Activated CD4-positive, alpha-beta T cell treated with anti-CD3 and anti-CD28 coated beads, Interleukin-2, amount 10 ng/mL, durations not matched to agents 24 days and 14 days (primary cell): Measurements from ENCODE around the gene DGKH. TPM values are rescaled to one million over a fixed set of nuclear protein-coding genes. Genes with fewer than 3 reads are reported as not detected.
"Not testable (repeated sequence)": the region's sequence is repeated elsewhere in the genome, so short reads cannot be mapped to it uniquely, and the experiment has no call there.

ENCODE experiments used
- DNase-seq: peaks from one replicate; pipeline ENCODE4 v3.0.0; 2022
- H3K27ac Mint-ChIP-seq: one replicate; pipeline ENCODE4 v1.8.0; 2022; ENCODE audit warnings: mild to moderate bottlenecking, mixed read lengths
- H3K27me3 Mint-ChIP-seq: one replicate; pipeline ENCODE4 v1.8.0; 2022; ENCODE audit warnings: mixed read lengths
- H3K36me3 Mint-ChIP-seq: one replicate; pipeline ENCODE4 v1.8.0; 2022; ENCODE audit warnings: low read depth, mild to moderate bottlenecking, mixed read lengths
- H3K4me1 Mint-ChIP-seq: one replicate; pipeline ENCODE4 v1.8.0; 2021; ENCODE audit warnings: mixed read lengths
- H3K4me3 Mint-ChIP-seq: one replicate; pipeline ENCODE4 v1.8.0; 2022; ENCODE audit warnings: mild to moderate bottlenecking, moderate library complexity, mixed read lengths
- H3K9me3 Mint-ChIP-seq: one replicate; pipeline ENCODE4 v1.8.0; 2021; ENCODE audit warnings: mixed read lengths
- intact Hi-C: fragments of 100-400 bp; cut with micrococcal nuclease; formaldehyde crosslinking; loops from one replicate; pipeline ENCODE4 v1.15.1; 2023
- total RNA-seq: library from RNA; stranded (reverse); gene quantifications from 2 replicates; pipeline ENCODE4 v1.2.3, GENCODE V29; 2022

DGKH gene
- total RNA-seq, 1 donor from 2014 or later: 17.9 TPM

GRCh38 chr13:42190529-42190928, 142.1 kb downstream of the DGKH start:
- H3K4me3 Mint-ChIP-seq: no peak overlapping the region
- no peaks in the 10 kb centered on the region for H3K9me3 Mint-ChIP-seq
- no peak for DNase-seq
- no peaks in the 10 kb centered on the region for H3K4me1 Mint-ChIP-seq
- H3K27me3 Mint-ChIP-seq: no peaks in the 10 kb centered on the region
- intact Hi-C loops: no loop called here
- peaks cover 34% of the 10 kb centered on the region for H3K36me3 Mint-ChIP-seq
- no peak overlapping the region for H3K27ac Mint-ChIP-seq

GRCh38 chr13:42211704-42212464, 163.4 kb downstream of the DGKH start:
- intact Hi-C loops: no loop called here
- Mint-ChIP-seq H3K4me3 (no peak overlapping the region), H3K4me1 (peaks cover 2% of the 10 kb centered on the region), H3K27ac (peak overlapping the region; percentile 17), H3K9me3 (no peaks in the 10 kb centered on the region), H3K36me3 (peaks cover 32% of the 10 kb centered on the region), H3K27me3 (no peaks in the 10 kb centered on the region)
- DNase-seq: no peak

DNA sequence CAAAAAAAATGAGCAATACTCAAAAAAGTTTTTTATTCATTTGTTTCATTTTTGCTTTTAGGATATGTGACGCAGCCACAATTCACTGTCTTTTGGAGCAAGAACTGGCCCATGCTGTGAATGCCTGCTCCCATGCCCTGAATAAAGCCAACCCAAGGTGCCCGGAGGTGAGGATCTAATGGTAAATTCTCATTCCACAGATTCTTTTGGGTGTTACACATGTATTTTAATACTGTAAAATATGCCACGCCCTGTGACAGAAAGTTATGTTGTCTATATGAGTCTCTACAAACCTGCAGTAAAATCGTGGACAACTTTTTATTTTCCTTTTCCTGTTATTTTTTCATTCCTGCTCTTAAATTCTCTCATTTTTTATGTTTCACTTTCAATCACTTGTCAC, 166.0 kb downstream of the DGKH start:
- H3K27ac Mint-ChIP-seq: no peak overlapping the region
- intact Hi-C loops: no loop called here

GRCh38 chr13:42215578-42216421, 167.4 kb downstream of the DGKH start:
- peak; percentile 77 for DNase-seq
- Mint-ChIP-seq H3K4me3 (no peak overlapping the region), H3K9me3 (no peaks in the 10 kb centered on the region), H3K27me3 (no peaks in the 10 kb centered on the region), H3K27ac (no peak overlapping the region), H3K4me1 (peaks cover 2% of the 10 kb centered on the region), H3K36me3 (peaks cover 33% of the 10 kb centered on the region)
- intact Hi-C loops: loop anchor here (5.0 kb wide), 1 partner anchor 548 kb away; no protein-coding TSS in a partner anchor

More for the DNA sequence above, 166.0 kb downstream of the DGKH start:
- Mint-ChIP-seq H3K9me3 (no peaks in the 10 kb centered on the region), H3K27me3 (no peaks in the 10 kb centered on the region), H3K4me3 (no peak overlapping the region), H3K36me3 (peaks cover 31% of the 10 kb centered on the region), H3K4me1 (peaks cover 2% of the 10 kb centered on the region)
- DNase-seq: no peak

- H3K4me1 Mint-ChIP-seq: peaks cover 2% of the 10 kb centered on the region
- no peak overlapping the region for H3K4me3 Mint-ChIP-seq
- H3K27me3 Mint-ChIP-seq: no peaks in the 10 kb centered on the region
- H3K36me3 Mint-ChIP-seq: peaks cover 33% of the 10 kb centered on the region
- intact Hi-C loops: loop anchor here (5.0 kb wide), 1 partner anchor 549 kb away; no protein-coding TSS in a partner anchor
- no peaks in the 10 kb centered on the region for H3K9me3 Mint-ChIP-seq
- no peak for DNase-seq
- no peak overlapping the region for H3K27ac Mint-ChIP-seq
These were observed 167.9 kb downstream of the DGKH start for GRCh38 chr13:42216422-42216735.

- no peak for DNase-seq
- intact Hi-C loops: loop anchor here (5.0 kb wide), 1 partner anchor 551 kb away; no protein-coding TSS in a partner anchor
- Mint-ChIP-seq H3K4me3 (no peak overlapping the region), H3K27me3 (no peaks in the 10 kb centered on the region), H3K27ac (no peak overlapping the region), H3K9me3 (no peaks in the 10 kb centered on the region), H3K36me3 (peaks cover 30% of the 10 kb centered on the region), H3K4me1 (no peaks in the 10 kb centered on the region)
These were observed 170.1 kb downstream of the DGKH start for GRCh38 chr13:42218576-42218975.

GRCh38 chr13:42219051-42219450, 170.6 kb downstream of the DGKH start:
- H3K27ac Mint-ChIP-seq: no peak overlapping the region
- H3K9me3 Mint-ChIP-seq: no peaks in the 10 kb centered on the region
- no peak for DNase-seq
- no peaks in the 10 kb centered on the region for H3K4me1 Mint-ChIP-seq
- H3K4me3 Mint-ChIP-seq: no peak overlapping the region
- intact Hi-C loops: loop anchor here (5.0 kb wide), 1 partner anchor 552 kb away; no protein-coding TSS in a partner anchor
- peaks cover 31% of the 10 kb centered on the region for H3K36me3 Mint-ChIP-seq
- no peaks in the 10 kb centered on the region for H3K27me3 Mint-ChIP-seq

DNA sequence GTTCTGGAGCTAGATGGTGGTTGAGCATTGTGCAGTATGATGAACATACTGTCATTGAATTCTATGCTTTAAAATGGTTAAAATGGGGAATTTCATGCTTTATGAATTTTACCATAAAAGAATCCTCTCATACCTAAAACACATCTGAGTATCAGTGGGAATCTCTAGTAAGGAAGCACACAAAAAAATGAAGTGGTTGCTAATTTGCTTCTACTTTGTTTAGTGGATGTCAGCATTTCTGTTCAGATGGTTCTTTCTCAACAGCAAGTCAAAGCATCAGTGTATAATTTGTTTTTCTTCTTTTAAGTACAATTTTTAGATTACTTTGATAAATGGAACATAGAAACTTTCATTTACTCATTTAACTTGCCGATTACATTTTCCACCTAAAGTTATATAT, 171.4 kb downstream of the DGKH start:
- intact Hi-C loops: loop anchor here (5.0 kb wide), 1 partner anchor 553 kb away; no protein-coding TSS in a partner anchor
- Mint-ChIP-seq H3K9me3 (no peaks in the 10 kb centered on the region), H3K36me3 (peaks cover 32% of the 10 kb centered on the region), H3K27ac (no peak overlapping the region), H3K4me3 (no peak overlapping the region), H3K27me3 (no peaks in the 10 kb centered on the region), H3K4me1 (no peaks in the 10 kb centered on the region)
- no peak for DNase-seq

DNA sequence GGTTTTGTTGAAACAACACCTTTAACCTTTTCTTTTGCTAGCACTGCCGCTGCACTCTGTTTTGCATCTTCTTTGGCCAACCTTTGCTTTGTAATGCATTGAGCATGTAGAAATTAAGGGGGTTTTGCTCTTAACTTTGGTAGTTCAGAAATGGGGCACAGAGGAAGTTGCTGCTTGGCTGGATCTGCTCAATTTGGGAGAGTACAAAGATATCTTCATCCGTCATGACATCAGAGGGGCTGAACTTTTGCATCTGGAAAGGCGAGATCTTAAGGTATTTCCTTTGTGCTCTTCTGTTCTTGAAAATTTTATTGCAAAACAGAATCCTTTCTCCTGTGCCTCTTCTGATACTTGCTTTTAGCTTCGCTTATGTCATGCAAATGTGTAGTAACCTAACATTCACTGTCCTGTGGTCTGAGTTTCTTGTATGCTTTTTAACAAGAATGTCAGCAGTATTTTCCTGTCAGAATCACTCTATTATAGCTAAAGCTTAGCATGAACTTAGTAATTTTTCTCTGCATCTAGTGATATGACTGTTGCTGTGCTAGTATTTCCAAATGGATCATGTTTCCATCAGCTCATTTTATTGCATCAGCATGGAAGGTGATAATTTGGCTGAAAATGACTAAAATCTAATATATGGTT, 172.8 kb downstream of the DGKH start:
- DNase-seq: no peak
- intact Hi-C loops: no loop called here
- Mint-ChIP-seq H3K4me3 (no peak overlapping the region), H3K4me1 (no peaks in the 10 kb centered on the region), H3K27me3 (no peaks in the 10 kb centered on the region), H3K9me3 (peaks cover 5% of the 10 kb centered on the region), H3K36me3 (peaks cover 44% of the 10 kb centered on the region), H3K27ac (no peak overlapping the region)

DNA sequence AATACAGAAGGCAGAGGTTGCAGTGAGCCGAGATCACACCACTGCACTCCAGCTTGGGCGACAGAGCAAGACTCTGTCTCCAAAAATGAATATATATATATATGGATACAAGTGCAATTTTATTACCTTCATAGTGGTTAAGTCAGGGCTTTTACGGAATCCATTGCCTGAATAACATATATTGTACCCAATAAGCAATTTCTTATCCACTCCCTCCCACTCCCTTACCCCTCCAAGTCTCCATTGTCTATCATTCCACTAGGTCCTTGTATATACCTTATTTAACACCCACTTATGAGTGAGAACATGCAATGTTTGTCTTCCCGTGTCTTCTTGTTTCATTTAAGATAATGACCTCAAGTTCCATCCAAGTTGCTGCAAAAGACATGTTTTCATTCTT, 175.2 kb downstream of the DGKH start:
- DNase-seq: no peak
- Mint-ChIP-seq H3K9me3 (peaks cover 5% of the 10 kb centered on the region), H3K27ac (no peak overlapping the region), H3K4me3 (no peak overlapping the region), H3K36me3 (peaks cover 45% of the 10 kb centered on the region), H3K27me3 (no peaks in the 10 kb centered on the region), H3K4me1 (peaks cover 2% of the 10 kb centered on the region)
- intact Hi-C loops: no loop called here

- Mint-ChIP-seq H3K27ac (no peak overlapping the region), H3K36me3 (peaks cover 46% of the 10 kb centered on the region), H3K27me3 (no peaks in the 10 kb centered on the region), H3K9me3 (peaks cover 5% of the 10 kb centered on the region), H3K4me3 (no peak overlapping the region), H3K4me1 (peaks cover 2% of the 10 kb centered on the region)
- intact Hi-C loops: no loop called here
- DNase-seq: no peak
These were observed 176.6 kb downstream of the DGKH start for GRCh38 chr13:42225051-42225450.

DNA sequence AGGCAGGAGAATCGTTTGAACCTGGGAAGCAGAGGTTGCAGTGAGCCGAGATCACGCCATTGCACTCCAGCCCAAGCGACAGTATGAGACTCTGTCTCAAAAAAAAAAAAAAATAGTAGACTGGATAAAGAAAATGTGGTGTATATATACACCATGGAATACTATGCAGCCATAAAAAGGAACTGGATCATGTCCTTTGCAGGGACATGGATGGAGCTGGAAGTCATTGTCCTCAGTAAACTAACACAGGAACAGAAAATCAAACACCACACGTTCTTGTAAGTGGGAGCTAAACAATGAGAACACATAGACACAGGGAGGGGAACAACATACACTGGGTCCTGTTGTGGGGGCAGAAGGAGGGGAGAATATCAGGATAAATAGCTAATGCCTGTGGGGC, 178.3 kb downstream of the DGKH start:
- H3K36me3 Mint-ChIP-seq: peaks cover 33% of the 10 kb centered on the region
- H3K27ac Mint-ChIP-seq, intact Hi-C loops, H3K4me3 Mint-ChIP-seq, H3K4me1 Mint-ChIP-seq, H3K27me3 Mint-ChIP-seq, DNase-seq, H3K9me3 Mint-ChIP-seq: not testable (repeated sequence)

DNA sequence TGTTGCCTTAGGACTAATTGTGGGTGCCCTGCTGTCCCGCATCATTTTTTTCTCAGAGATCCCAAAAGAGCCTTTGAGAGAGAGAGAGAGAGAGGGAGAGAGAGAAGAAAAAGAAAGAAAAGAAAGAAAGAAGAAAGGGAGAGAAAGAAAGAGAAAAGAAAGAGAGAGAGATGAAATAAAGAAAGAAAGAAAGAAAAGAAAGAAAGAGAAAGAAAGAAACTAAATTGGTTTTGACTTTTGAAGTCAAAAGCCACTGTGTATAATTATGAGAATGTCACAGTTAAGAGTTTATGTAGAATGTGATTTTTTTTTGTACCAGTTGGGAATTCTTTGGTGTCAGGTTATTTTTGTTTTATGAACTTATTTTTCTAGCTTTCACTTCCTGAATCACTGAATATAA, 180.1 kb downstream of the DGKH start:
- Mint-ChIP-seq H3K27ac (no peak overlapping the region), H3K9me3 (peaks cover 5% of the 10 kb centered on the region), H3K36me3 (peaks cover 31% of the 10 kb centered on the region), H3K27me3 (no peaks in the 10 kb centered on the region), H3K4me1 (peaks cover 2% of the 10 kb centered on the region), H3K4me3 (no peak overlapping the region)
- intact Hi-C loops: no loop called here
- no peak for DNase-seq

DNA sequence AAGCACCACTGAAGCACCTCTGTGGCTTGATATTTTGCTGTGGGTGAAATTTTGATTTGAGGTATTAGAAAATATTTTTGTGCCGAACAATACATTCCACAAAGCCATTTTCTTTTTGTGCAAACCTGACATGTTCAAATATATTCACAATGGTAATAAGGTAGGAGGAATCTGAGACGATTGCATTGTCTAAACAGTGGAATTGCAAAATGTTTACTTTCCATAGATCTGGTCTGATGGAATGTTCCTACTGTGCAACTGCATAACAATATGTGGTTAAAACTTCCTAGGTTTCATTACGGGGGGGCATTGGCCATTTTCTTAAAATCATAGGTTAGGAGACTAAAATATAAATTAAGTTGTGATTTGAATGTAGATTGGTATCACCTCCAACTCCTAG, 180.8 kb downstream of the DGKH start:
- intact Hi-C loops: no loop called here
- no peak for DNase-seq
- H3K27me3 Mint-ChIP-seq: no peaks in the 10 kb centered on the region
- no peak overlapping the region for H3K4me3 Mint-ChIP-seq
- peaks cover 28% of the 10 kb centered on the region for H3K36me3 Mint-ChIP-seq
- peaks cover 5% of the 10 kb centered on the region for H3K9me3 Mint-ChIP-seq
- H3K27ac Mint-ChIP-seq: no peak overlapping the region
- H3K4me1 Mint-ChIP-seq: peaks cover 2% of the 10 kb centered on the region
